ENCODE data around the gene ZFP1.
"Not testable (repeated sequence)": the region's sequence is repeated elsewhere in the genome, so short reads cannot be mapped to it uniquely, and the experiment has no call there.

Gene ZFP1

DNA sequence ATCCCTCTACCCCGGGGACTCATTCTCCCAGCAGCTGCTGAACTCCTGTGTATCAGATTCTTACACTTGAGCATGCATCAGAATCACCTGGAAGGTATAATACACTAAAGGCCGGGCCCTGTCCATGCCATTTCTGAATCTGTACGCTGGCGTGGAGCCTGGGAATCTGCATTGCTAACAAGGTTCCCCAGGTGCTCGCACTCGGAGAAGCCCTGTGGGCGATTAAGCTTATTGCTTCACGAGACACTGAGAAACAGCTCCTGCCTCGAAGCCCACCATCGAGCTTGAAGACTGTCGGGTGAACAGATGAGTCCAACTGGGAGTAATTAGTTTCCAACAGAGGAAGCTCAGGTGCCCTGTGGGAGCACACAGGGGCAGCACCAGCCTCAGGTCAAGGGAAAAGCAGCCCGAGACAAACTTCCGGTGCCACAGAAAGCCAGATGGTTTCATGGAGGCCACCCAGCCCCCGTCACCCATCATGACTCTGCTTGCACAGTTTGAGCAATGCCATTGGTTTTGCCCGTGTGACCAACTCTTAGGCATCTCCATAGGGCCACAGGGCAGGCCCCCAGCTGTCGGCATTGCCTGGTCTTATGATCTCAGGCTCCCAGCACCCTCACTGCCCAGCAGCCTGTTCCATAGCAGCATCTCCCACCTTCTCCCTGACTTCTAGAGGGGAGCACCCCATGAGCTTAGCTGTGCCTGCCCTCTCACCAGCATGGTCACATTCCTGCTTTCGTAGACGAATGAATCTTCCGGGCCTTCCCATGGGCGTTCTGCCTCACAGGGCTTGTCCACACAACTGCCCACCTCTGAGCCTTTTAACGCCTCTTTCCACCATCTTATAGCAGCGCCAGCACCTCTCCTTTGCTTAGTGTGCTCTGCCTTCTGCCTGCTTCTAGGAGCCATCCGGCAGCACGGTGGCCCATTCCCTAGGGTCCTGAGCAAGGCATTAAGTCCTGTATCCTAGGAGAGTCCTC is 47.8 kb downstream of the ZFP1 start:
- in situ Hi-C loops (cut with MboI; ENCODE audit: low pct_unique_long_range_greater_than_20kb, low sequenced_read_pairs) = no loop called here
- no peak for DNase-seq

DNA sequence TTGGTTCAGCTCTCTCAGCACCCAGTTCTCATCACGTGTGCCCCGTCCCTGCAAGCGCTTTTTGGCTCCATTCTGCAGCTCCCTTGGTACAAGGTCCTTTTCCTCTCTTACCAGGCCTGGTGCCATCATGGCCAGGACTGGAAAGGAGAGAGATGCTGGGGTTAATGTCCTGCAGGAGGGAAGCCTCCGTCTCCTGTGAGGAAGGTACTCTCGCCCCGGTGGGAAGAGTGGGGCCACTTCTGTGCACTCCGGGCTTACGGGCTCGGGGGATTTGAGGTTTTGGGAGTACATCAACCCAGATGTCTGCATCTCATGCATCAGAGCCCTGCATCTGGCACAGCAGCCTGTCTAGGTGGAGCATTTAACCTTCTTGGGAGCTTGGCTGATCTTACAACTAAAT is 48.5 kb downstream of the ZFP1 start:
- DNase-seq = no peak
- in situ Hi-C loops (cut with MboI; ENCODE audit: low pct_unique_long_range_greater_than_20kb, low sequenced_read_pairs) = no loop called here

DNA sequence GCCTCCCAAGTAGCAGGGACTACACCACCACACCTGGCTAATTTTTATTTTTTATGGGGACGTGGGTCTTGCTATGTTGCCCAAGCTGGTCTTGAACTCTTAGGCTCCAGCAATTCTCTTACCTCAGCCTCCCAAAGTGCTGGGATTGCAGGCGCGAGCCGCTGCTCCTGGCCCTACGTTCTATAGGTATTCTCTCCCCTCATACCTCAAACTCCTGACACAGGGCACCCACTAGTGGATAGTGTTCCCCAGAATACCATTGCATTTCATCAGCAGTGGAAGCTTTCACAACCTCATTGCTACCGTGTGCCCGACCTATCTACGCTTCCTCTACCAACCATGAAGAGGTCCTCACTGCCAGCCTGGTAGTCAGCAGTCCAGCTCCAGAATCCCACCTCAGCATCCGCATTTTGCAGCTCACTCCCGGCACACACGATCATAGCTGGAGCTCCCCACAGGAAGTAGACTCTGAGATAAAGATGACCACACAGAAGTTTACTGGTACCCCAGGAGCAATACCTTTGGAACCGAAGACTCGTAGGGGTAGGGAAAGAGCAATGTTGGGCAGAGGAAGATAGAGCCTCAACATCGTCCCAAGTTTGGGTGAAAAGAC is 49.3 kb downstream of the ZFP1 start:
- in situ Hi-C loops (cut with MboI; ENCODE audit: low pct_unique_long_range_greater_than_20kb, low sequenced_read_pairs) = no loop called here
- no peak for DNase-seq

DNA sequence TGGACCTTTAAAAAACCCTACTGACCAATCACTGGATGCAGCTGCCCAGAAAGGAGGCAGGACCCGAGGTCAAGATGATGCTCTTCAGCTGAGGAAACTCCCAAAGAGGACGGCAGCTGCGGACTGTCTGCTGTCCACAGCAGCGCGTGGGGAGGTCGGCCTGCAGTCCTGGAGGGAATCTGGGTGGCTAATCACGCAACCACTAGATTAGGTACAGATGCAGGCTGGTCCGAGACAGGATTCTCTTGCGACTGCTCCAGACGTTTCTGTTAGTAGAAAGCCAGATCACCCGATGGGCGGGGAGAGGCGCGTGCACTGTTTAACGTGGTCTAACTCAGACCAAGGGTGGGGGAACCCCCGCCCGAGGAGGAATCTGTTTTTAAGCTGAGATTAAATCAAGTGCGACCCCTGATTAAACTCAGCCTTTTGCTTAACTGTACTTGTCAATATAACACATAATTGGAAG is 49.8 kb downstream of the ZFP1 start:
- in situ Hi-C loops (cut with MboI; ENCODE audit: low pct_unique_long_range_greater_than_20kb, low sequenced_read_pairs) = no loop called here
- no peak for DNase-seq

DNA sequence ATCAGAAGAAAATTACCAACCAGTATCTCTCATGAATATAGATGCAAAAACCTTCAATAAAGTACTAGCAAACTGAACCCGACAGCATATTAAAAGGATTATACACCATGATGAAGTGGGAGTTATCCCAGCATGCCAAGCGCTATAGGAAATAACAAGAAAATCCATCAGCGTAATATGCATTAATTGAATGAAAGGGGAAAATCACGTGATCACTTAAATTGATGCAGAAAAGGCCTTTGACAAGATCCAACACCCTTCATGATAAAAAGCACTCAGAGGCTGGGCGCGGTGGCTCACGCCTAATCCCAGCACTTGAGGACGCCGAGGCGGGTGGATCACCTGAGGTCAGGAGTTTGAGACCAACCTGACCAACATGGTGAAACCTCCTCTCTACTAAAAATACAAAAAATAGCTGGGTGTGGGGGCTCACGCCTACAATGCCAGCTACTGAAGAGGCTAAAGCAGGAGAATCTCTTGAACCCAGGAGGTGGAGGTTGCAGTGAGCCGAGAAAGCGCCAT is 53.8 kb downstream of the ZFP1 start:
- in situ Hi-C loops (cut with MboI; ENCODE audit: low pct_unique_long_range_greater_than_20kb, low sequenced_read_pairs) = loop anchor here (25.0 kb wide), 1 partner anchor 560 kb away; no protein-coding TSS in a partner anchor
- no peak for DNase-seq

DNA sequence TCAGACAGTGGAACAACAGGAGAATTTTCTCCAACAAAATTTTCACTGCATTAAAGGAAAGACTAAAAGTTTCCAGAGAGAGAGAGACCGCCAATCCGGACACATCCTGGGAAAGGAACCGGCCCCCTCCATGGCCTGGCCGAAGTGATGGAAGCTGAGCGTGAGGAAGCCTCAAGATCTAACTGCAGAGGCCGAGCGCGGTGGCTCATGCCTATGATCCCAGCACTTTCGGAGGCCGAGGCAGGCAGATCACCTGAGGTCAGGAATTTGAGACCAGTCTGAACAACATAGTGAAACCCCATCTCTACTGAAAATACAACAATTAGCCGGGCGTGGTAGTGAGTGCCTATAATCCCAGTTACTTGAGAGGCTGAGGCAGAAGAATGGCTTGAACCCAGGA is 54.8 kb downstream of the ZFP1 start:
- in situ Hi-C loops (cut with MboI; ENCODE audit: low pct_unique_long_range_greater_than_20kb, low sequenced_read_pairs) = loop anchor here (25.0 kb wide), 1 partner anchor 559 kb away; no protein-coding TSS in a partner anchor
- no peak for DNase-seq

DNA sequence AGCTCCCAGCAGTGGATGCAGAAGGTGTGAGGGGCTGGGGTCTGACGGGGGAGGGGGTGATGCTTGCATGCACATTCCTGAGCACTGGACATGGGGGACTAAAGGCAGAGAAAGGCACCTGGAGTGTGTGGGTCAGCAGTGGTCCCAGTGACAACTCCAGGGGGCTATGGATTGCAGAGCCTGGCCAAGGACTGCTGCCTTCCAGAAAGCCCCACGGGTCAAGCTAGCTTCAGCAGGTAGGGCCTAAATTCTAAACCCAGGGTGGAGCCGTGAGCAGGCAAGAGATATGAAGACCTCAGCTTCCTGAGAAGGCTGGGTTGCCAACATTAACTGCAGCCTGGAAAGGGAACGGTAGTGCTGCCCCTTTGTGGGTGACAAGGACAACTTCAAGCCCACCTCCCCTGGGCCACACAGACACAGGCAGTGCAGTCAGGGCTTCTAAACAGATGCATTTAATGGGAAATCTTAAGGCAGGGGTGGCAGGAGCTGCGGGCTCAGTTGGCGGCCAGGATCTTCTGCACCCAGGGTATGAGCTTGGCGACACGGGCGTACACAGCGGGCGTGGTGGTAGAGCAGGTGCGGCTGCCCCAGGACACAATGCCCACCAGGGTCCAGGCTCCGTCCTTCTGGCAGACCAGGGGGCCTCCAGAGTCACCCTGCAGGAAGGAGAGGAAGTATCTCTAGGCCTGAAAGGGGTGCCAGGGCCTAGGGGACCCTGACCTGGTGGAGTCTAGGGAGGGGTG is 55.5 kb downstream of the ZFP1 start:
- DNase-seq = no peak
- in situ Hi-C loops (cut with MboI; ENCODE audit: low pct_unique_long_range_greater_than_20kb, low sequenced_read_pairs) = loop anchor here (25.0 kb wide), 1 partner anchor 558 kb away; no protein-coding TSS in a partner anchor

DNA sequence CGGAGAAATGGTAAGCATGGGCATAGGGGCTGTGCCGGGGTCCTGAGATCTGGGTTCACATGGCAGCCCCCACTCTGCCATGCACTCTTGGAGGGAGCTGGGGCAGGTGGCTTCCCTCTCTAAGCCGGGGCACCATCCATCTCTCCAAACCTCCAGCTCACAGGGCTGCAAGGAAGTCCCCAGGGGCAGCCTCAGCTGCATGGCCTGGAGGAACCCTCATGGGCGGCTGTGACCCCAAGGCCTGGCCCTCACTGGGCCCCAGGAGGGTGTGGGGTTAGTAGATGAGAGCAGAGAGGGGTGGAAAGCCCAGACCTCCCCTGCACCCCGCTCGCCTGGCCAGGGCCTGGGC is 56.1 kb downstream of the ZFP1 start:
- DNase-seq = no peak
- in situ Hi-C loops (cut with MboI; ENCODE audit: low pct_unique_long_range_greater_than_20kb, low sequenced_read_pairs) = loop anchor here (25.0 kb wide), 1 partner anchor 558 kb away; no protein-coding TSS in a partner anchor

DNA sequence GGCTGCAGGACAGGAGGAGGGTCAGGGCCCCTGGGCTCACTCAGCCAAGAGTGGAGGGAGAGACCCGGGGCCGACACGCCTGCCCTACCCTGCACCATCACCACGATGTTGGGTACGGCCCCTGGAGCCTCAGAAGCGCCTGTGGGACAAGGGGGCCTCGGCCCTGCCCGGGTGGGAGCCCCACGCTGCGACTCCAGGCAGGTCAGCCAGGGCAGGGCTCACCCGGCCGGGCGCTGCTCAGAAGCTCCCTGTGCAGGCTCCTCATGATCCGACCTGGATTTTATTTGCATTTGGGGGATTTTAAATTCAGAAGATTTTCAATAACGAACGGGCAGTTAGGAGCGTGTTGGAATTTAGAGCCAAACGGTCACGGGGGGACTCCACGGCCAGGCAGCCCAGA is 56.6 kb downstream of the ZFP1 start:
- in situ Hi-C loops (cut with MboI; ENCODE audit: low pct_unique_long_range_greater_than_20kb, low sequenced_read_pairs) = loop anchor here (25.0 kb wide), 1 partner anchor 557 kb away; no protein-coding TSS in a partner anchor
- not testable (repeated sequence) for DNase-seq

DNA sequence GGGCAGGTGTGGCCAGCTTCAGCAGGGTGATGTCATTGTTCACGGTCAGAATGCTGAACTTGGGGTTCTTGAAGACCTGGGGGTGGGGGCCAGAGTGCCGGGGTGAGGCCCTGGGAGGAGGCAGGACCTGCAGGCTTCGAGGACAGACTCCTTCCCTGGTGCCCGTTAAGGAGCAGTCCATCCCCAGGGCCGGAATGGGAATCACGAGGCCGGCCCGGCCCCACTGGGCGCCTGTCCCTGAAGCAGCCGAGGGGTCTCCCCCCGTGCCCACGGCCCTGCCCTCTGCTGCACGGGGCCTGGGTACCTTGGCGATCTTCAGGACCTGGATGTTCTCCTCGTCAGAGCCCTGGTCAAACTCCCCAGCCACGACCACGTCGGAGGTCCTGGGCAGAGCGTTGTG is 57.1 kb downstream of the ZFP1 start:
- not testable (repeated sequence) for DNase-seq
- in situ Hi-C loops (cut with MboI; ENCODE audit: low pct_unique_long_range_greater_than_20kb, low sequenced_read_pairs) = loop anchor here (25.0 kb wide), 1 partner anchor 557 kb away; no protein-coding TSS in a partner anchor

DNA sequence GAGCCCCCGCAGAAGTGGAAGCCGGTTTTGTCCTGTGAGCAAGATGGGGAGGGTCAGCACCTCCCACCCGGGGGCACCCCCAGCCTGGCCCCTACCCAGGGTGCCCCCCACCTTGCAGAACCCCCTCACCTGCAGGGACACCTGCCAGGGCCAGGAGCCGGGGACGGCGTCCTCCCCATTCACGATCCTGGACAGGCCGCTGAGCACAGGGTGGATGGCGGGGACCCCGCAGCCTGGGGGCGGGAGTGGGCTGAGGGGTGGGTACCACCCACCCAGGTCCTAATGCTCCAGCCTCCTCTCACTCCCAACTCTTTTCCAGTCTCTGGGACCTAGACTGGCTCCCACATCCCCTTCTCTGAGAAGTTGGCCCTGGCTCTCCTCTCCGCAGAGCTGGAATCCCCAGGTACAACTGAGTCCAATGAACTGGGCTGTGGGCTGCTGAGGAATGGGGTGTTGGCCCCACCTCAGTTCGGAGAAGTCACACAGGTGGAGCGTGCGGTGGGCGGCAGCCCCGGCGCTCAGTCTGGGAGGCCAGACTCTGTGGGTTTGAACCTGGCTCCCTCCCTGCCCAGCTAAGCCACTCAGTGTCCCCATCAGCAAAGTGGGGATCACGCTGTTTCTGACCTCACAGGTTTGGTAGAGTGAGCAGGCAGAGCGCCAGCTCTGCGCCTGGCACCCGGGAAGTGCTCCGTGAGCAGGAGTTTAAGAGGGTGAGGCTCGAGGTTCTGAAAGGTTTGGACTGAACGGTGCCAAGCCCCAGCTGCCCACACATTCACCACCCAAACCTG is 57.8 kb downstream of the ZFP1 start:
- in situ Hi-C loops (cut with MboI; ENCODE audit: low pct_unique_long_range_greater_than_20kb, low sequenced_read_pairs) = loop anchor here (25.0 kb wide), 1 partner anchor 556 kb away; no protein-coding TSS in a partner anchor
- not testable (repeated sequence) for DNase-seq

DNA sequence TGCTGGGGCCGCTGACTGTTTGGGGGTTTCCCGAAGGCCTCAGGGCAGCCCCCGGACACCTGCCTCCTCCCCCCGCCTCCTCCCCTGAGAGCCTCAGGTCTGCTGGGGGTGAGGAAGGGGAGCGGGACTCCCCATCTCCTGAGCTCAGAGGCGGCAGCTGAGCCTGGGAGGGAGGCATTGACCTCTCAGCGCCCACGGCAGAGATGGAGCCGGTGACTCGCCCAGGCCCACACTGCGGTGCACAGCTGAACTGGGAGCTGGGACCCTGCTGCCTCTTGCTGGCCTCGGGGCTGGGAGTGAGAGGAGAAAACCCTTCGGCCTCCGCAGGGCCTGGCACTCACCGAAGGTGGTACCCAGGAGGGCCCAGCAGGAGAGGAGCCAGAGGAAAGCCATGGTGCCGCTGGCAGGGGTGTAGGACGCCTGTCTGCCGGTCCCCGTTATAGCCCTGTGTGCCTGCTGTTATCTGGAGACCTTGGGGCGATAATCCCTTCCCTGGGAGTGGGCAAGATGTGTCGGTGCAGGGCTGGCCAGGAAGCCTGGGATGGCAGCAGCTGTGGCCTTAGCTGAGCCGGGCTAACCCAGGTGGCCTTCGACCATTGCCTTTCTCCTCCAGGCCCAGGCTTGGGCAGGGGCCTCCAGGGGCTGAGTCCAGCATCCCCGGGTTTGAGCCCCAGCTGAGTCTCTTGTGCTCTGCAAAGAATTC is 58.6 kb downstream of the ZFP1 start, which contains the start of gene CTRB2:
TSS of gene CTRB2 (minus strand) at position 413 of the 703 bp plus-strand sequence. CDS start at position 393, 20 bp downstream.
- in situ Hi-C loops (cut with MboI; ENCODE audit: low pct_unique_long_range_greater_than_20kb, low sequenced_read_pairs) = loop anchor here (25.0 kb wide), 1 partner anchor 555 kb away; no protein-coding TSS in a partner anchor

DNA sequence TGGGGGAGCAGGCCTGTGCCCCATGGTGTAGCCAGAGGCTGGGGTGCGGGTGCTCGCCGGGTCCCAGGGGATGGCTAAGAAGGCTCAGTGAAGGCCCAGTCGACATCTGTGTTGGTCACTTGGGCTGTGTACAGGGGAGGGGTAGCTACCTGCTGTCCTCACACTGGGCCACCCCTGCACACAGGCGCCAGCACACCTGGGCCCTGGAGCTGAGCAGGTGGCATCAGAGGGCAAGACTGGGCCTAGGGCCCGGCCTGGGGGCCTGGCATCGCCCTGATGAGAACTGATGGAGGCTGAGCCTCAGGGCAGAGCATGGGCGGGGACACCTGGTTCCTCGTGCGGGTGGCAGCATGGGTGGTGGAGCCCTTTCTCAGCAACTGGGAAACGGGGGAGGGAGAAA is 59.5 kb downstream of the ZFP1 start:
- DNase-seq = no peak
- in situ Hi-C loops (cut with MboI; ENCODE audit: low pct_unique_long_range_greater_than_20kb, low sequenced_read_pairs) = loop anchor here (25.0 kb wide), 1 partner anchor 554 kb away; no protein-coding TSS in a partner anchor

More for the DNA sequence above, 58.6 kb downstream of the ZFP1 start, which contains the start of gene CTRB2:
- no peak for DNase-seq

DNA sequence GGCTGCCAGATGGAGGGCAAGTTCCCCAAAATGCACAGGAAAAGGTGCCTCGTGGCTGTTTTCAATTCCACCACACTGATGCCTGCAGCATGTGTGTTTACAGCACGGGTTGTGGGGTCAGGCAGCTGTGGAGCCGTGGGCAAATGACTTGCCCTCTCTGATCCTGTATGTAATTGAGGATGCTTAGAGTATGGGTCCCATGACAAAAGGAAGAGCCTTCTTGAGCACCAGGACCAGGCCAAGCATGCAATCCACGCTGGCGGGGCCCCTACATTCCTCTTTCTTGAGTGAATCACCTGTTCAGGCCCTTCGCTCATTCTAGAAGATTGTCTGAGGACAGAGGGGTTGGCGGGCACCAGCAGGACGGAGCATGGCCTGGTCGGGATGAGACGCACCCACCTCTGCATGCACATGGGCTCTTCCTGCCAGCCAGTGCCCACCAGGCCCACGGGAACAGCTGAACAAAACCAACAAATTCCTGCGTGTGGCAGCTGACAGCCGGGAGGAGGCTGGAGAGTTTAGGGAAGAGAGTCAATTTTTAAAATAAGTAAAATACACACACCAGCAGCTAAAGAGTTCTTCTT is 60.0 kb downstream of the ZFP1 start:
- in situ Hi-C loops (cut with MboI; ENCODE audit: low pct_unique_long_range_greater_than_20kb, low sequenced_read_pairs) = loop anchor here (25.0 kb wide), 1 partner anchor 554 kb away; no protein-coding TSS in a partner anchor

DNA sequence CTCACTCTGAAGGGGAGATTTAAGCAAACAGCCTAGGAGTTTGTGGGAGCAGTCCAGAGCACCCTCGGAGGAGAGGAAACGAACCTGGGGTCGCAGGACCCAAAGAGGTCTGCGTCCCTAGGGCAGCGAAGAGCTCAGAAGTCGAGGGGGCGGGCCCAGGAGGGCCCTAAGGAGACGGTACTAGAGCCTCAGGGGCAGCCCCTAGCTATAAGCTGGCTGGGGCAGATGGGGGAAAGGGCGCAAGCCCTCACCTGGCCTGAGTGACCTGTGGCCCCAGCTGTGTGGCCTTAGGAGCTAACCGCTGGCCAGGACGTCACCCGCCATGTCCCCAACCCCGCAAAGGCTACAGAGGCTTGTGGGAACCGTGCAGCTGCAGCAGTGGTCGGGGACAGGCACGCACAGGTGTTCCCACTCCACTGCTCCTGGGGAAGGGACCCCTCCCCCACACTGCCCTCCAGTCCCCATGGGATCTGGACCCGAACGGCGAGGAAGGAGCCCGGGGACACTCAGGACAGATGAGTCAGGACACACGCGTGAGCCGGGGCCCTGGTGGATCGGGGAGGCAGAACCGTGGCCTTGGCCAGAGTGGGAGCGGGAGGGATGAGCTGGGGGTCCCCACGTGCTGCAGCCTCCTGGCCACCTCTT is 60.7 kb downstream of the ZFP1 start:
- no peak for DNase-seq
- in situ Hi-C loops (cut with MboI; ENCODE audit: low pct_unique_long_range_greater_than_20kb, low sequenced_read_pairs) = loop anchor here (25.0 kb wide), 1 partner anchor 553 kb away; no protein-coding TSS in a partner anchor

More for the DNA sequence above, 60.0 kb downstream of the ZFP1 start:
- no peak for DNase-seq

DNA sequence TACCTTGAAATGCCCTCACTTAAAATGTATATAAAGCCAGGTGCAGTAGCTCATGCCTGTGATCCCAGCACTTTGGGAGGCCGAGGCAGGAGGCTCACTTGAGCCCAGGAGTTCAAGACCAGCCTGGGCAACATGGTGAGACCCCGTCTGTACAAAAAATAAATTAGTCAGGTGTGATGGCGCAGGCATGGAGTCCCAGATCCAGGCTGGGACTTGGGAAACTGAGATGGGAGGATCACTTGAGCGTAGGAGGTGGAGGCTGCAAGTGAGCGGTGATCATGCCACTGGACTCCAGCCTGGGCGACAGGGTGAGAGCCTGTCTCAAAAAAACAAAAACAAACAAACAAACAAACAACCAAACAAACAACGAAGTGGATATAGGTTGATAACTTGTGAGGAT is 61.2 kb downstream of the ZFP1 start:
- in situ Hi-C loops (cut with MboI; ENCODE audit: low pct_unique_long_range_greater_than_20kb, low sequenced_read_pairs) = loop anchor here (25.0 kb wide), 1 partner anchor 553 kb away; no protein-coding TSS in a partner anchor
- not testable (repeated sequence) for DNase-seq

Data from KBM-7 (cell line).